IMR-90 (cell line): Measurements from ENCODE around the gene COL18A1.

ENCODE experiments used
- CEBPB ChIP-seq: IDR thresholded peaks from 2 replicates; pipeline ENCODE4 v1.6.1; 2012; ENCODE audit warnings: low read depth, low read length, improper control_type of control experiment
- CHD1 ChIP-seq: IDR thresholded peaks from 2 replicates; pipeline ENCODE4 v1.6.1; 2012; ENCODE audit warnings: low read depth, low read length, improper control_type of control experiment
- CTCF ChIP-seq: conservative IDR thresholded peaks from 2 replicates; pipeline ENCODE4 v1.5.1; 2012; ENCODE audit warnings: mild to moderate bottlenecking, low read depth, low read length, improper control_type of control experiment
- ELK1 ChIP-seq: fragments of 150-350 bp; IDR thresholded peaks from 2 replicates; pipeline ENCODE4 v1.6.1; 2016; ENCODE audit warnings: low read depth, mild to moderate bottlenecking, low read length, moderate library complexity, borderline replicate concordance
- MXI1 ChIP-seq: IDR thresholded peaks from 2 replicates; pipeline ENCODE4 v1.6.1; 2012; ENCODE audit warnings: low read depth, mild to moderate bottlenecking, low read length, moderate library complexity, borderline replicate concordance
- POLR2A ChIP-seq: IDR thresholded peaks from 2 replicates; pipeline ENCODE4 v1.6.1; 2012; ENCODE audit warnings: mild to moderate bottlenecking, low read depth, low read length
- RAD21 ChIP-seq: IDR thresholded peaks from 2 replicates; pipeline ENCODE4 v1.6.1; 2012; ENCODE audit warnings: low read length, improper control_type of control experiment
- SMC3 ChIP-seq: fragments of 150-350 bp; IDR thresholded peaks from 2 replicates; pipeline ENCODE4 v1.6.1; 2016; ENCODE audit warnings: low read depth, mild to moderate bottlenecking, antibody characterized with exemption, low read length, moderate library complexity

- no peak for TF ChIP-seq SMC3
- no peak for TF ChIP-seq ELK1
- no peak for TF ChIP-seq POLR2A
- no peak for TF ChIP-seq CTCF
- no peak for TF ChIP-seq CEBPB
- no peak for TF ChIP-seq MXI1
- no peak for TF ChIP-seq CHD1
- TF ChIP-seq RAD21, result no peak
Observed at GRCh38 chr21:45511661-45512431, 106.9 kb downstream of the COL18A1 start.
